H1 (cell line): Measurements from ENCODE around the gene OSCP1. TPM values are rescaled to one million over a fixed set of nuclear protein-coding genes. Genes with fewer than 3 reads are reported as not detected.

Experiments
- CTCF ChIA-PET: fragments of 300-600 bp; sonication (Branson Sonifier 250); formaldehyde crosslinking; loops from one replicate; lab custom pipeline; 2021; ENCODE audit not compliant: partially characterized antibody; lab: Charles Lee
- POLR2A ChIA-PET: fragments of 300-600 bp; sonication (Branson Sonifier 250); formaldehyde crosslinking; loops from one replicate; lab custom pipeline; 2021; ENCODE audit warnings: inconsistent platforms; ENCODE audit not compliant: partially characterized antibody; lab: Charles Lee
- DNase-seq, 2 experiments: peaks; one replicate each; pipeline versions ENCODE4 v3.0.0 to v3.0.0-alpha.2; 2010 to 2022; ENCODE audit warnings: low spot score in 2 of 2, low read depth in 1 of 2, mixed read lengths in 1 of 2
- FAIRE-seq: peaks from 2 replicates; lab custom pipeline; 2011; peaks lifted over from hg19 to GRCh38; lab: Jason Lieb, UNC
- H2AFZ ChIP-seq: 2 replicates; pipeline ENCODE4 v1.8.1; 2012; ENCODE audit warnings: low read length, inconsistent platforms
- H2AK5ac ChIP-seq: 2 replicates; pipeline ENCODE4 v1.6.1; 2013; ENCODE audit warnings: low read depth, low read length
- H2BK120ac ChIP-seq: replicated peaks from 2 replicates; pipeline ENCODE3; 2013; ENCODE audit warnings: low read depth, low read length, inconsistent platforms
- H2BK12ac ChIP-seq: 2 replicates; pipeline ENCODE4 v1.6.1; 2013; ENCODE audit warnings: low read depth, low read length
- H2BK15ac ChIP-seq: 2 replicates; pipeline ENCODE4 v1.6.1; 2013; ENCODE audit warnings: low read length
- H2BK20ac ChIP-seq: 2 replicates; pipeline ENCODE4 v1.6.1; 2013; ENCODE audit warnings: low read length
- H2BK5ac ChIP-seq: 2 replicates; pipeline ENCODE4 v1.6.1; 2013; ENCODE audit warnings: low read depth, low read length
- H3K14ac ChIP-seq: 2 replicates; pipeline ENCODE4 v1.6.1; 2013; ENCODE audit warnings: inconsistent platforms; ENCODE audit not compliant: insufficient read length
- H3K18ac ChIP-seq: 2 replicates; pipeline ENCODE4 v1.6.1; 2013; ENCODE audit warnings: low read length; ENCODE audit errors: extremely low read depth
- H3K23ac ChIP-seq: 2 replicates; pipeline ENCODE4 v1.6.1; 2013; ENCODE audit warnings: inconsistent platforms; ENCODE audit not compliant: insufficient read length
- H3K23me2 ChIP-seq: 2 replicates; pipeline ENCODE4 v1.6.1; 2013; ENCODE audit warnings: low read depth, low read length
- H3K27ac ChIP-seq: 2 replicates; pipeline ENCODE4 v1.6.1; 2011; ENCODE audit warnings: low read depth, low read length, inconsistent platforms
- H3K27me3 ChIP-seq, 4 experiments: replicated peaks in 1 of 4; 1 replicate in 1 of 4; 2 replicates in 3 of 4; pipeline versions ENCODE4 v1.6.1 to v1.8.1; 2011 to 2013; ENCODE audit warnings: low read length in 3 of 4, mild to moderate bottlenecking in 3 of 4, inconsistent platforms in 2 of 4, mixed read lengths in 2 of 4, moderate library complexity in 1 of 4; ENCODE audit not compliant: control insufficient read depth in 3 of 4, insufficient read depth in 3 of 4; ENCODE audit errors: extremely low read depth in 1 of 4
- H3K36me3 ChIP-seq, 4 experiments: 2 replicates each; pipeline versions ENCODE4 v1.6.1 to v1.8.1; 2011 to 2013; ENCODE audit warnings: mild to moderate bottlenecking in 4 of 4, low read length in 3 of 4, moderate library complexity in 2 of 4, control low read depth in 1 of 4, inconsistent platforms in 1 of 4; ENCODE audit not compliant: insufficient read depth in 4 of 4, control insufficient read depth in 2 of 4
- H3K4ac ChIP-seq: replicated peaks from 2 replicates; pipeline ENCODE3; 2013; ENCODE audit warnings: low read length, low read depth, mixed read lengths, inconsistent platforms; ENCODE audit not compliant: insufficient read length
- H3K4me1 ChIP-seq, 4 experiments: replicated peaks in 1 of 4; 1 replicate in 1 of 4; 2 replicates in 3 of 4; pipeline versions ENCODE4 v1.6.1 to v1.8.1; 2011 to 2013; ENCODE audit warnings: low read length in 3 of 4, inconsistent platforms in 2 of 4, mixed read lengths in 1 of 4; ENCODE audit not compliant: insufficient read depth in 4 of 4, control insufficient read depth in 3 of 4
- H3K4me2 ChIP-seq, 2 experiments: 2 replicates each; pipeline versions ENCODE4 v1.6.1 to v1.8.1; 2011 to 2013; ENCODE audit warnings: low read depth in 2 of 2, low read length in 2 of 2, control low read depth in 1 of 2, inconsistent platforms in 1 of 2, mild to moderate bottlenecking in 1 of 2; ENCODE audit not compliant: insufficient read depth in 1 of 2
- H3K4me3 ChIP-seq, 4 experiments: fragments of 200-600, 300-600 bp in 1 of 4; sonication (generic), shearing (Covaris generic), sonication (Bioruptor Twin) in 1 of 4; 2 replicates each; pipeline versions ENCODE4 v1.5.1 to v1.8.1; 2011 to 2016; ENCODE audit warnings: low read length in 4 of 4, low read depth in 3 of 4, control low read depth in 2 of 4, inconsistent platforms in 2 of 4, mild to moderate bottlenecking in 2 of 4, mixed read lengths in 1 of 4, moderate library complexity in 1 of 4; ENCODE audit not compliant: insufficient read depth in 2 of 4; ENCODE audit errors: extremely low read depth in 1 of 4
- H3K56ac ChIP-seq: replicated peaks from 2 replicates; pipeline ENCODE3; 2013; ENCODE audit warnings: low read depth, mild to moderate bottlenecking, mixed read lengths, low read length, inconsistent platforms; ENCODE audit not compliant: insufficient read length
- H3K79me1 ChIP-seq: 2 replicates; pipeline ENCODE4 v1.6.1; 2013; ENCODE audit warnings: low read depth, low read length, control low read depth
- H3K79me2 ChIP-seq, 2 experiments: 2 replicates each; pipeline versions ENCODE4 v1.6.1 to v1.8.1; 2012 to 2013; ENCODE audit warnings: low read length in 2 of 2, mild to moderate bottlenecking in 2 of 2, inconsistent platforms in 1 of 2; ENCODE audit not compliant: insufficient read depth in 2 of 2, control insufficient read depth in 1 of 2
- H3K9ac ChIP-seq, 4 experiments: replicated peaks in 1 of 4; 1 replicate in 1 of 4; 2 replicates in 3 of 4; pipeline versions ENCODE4 v1.6.1 to v1.8.1; 2011 to 2013; ENCODE audit warnings: low read depth in 3 of 4, low read length in 3 of 4, control low read depth in 2 of 4, mild to moderate bottlenecking in 2 of 4, moderate library complexity in 2 of 4, inconsistent platforms in 1 of 4; ENCODE audit errors: extremely low read depth in 1 of 4
- H3K9me3 ChIP-seq, 2 experiments: 2 replicates each; pipeline versions ENCODE4 v1.6.1 to v1.8.1; 2012 to 2013; ENCODE audit warnings: mild to moderate bottlenecking in 2 of 2, moderate library complexity in 2 of 2, control low read depth in 1 of 2, inconsistent platforms in 1 of 2, low read depth in 1 of 2, low read length in 1 of 2, mixed read lengths in 1 of 2; ENCODE audit not compliant: insufficient read depth in 2 of 2
- H4K20me1 ChIP-seq, 2 experiments: replicated peaks in 1 of 2; 2 replicates each; pipeline versions ENCODE3 to v1.8.1; 2011 to 2013; ENCODE audit warnings: inconsistent platforms in 2 of 2, low read length in 2 of 2, mild to moderate bottlenecking in 1 of 2; ENCODE audit not compliant: insufficient read depth in 2 of 2, control insufficient read depth in 1 of 2
- H4K5ac ChIP-seq: 2 replicates; pipeline ENCODE4 v1.6.1; 2013; ENCODE audit warnings: low read length, low read depth, mixed read lengths, inconsistent platforms; ENCODE audit not compliant: insufficient read length
- H4K8ac ChIP-seq: 2 replicates; pipeline ENCODE4 v1.8.0; 2013; ENCODE audit warnings: mild to moderate bottlenecking, moderate library complexity, low read length, inconsistent platforms; ENCODE audit not compliant: insufficient read depth; ENCODE audit errors: extremely low read depth
- H4K91ac ChIP-seq: replicated peaks from 2 replicates; pipeline ENCODE3; 2013; ENCODE audit warnings: low read length, mixed read lengths, inconsistent platforms; ENCODE audit not compliant: insufficient read length
- CHD2 ChIP-seq: IDR thresholded peaks from 2 replicates; pipeline ENCODE4 v1.6.1; 2012; ENCODE audit warnings: low read length, improper control_type of control experiment
- CREB1 ChIP-seq: IDR thresholded peaks from 2 replicates; pipeline ENCODE4 v1.6.1; 2012; ENCODE audit warnings: inconsistent platforms
- HDAC2 ChIP-seq, 2 experiments: fragments of 300-600 bp in 1 of 2; sonication (generic) in 1 of 2; IDR thresholded peaks; 2 replicates each; pipeline ENCODE4 v1.6.1; 2011 to 2012; ENCODE audit warnings: low read depth in 2 of 2, low read length in 2 of 2, mild to moderate bottlenecking in 2 of 2, moderate library complexity in 2 of 2, borderline replicate concordance in 1 of 2, inconsistent platforms in 1 of 2
- POLR2A ChIP-seq, 2 experiments: IDR thresholded peaks; 1 replicate in 1 of 2; 2 replicates in 1 of 2; pipeline ENCODE4 v1.6.1; 2011; ENCODE audit warnings: low read depth in 2 of 2, low read length in 2 of 2, mild to moderate bottlenecking in 2 of 2; ENCODE audit errors: control extremely low read depth in 1 of 2
- WGBS, 2 experiments: shearing (Covaris generic) in 1 of 2; methylation state at CpG; one replicate each; pipeline versions ENCODE4 v1.1.6 to v1.1.7; 2013 to 2015; ENCODE audit warnings: low lambda C conversion rate in 2 of 2, mixed read lengths in 2 of 2, inconsistent platforms in 1 of 2, low coverage in 1 of 2, missing lambda C conversion rate in 1 of 2; ENCODE audit not compliant: insufficient replicate concordance in 2 of 2, insufficient coverage in 1 of 2, insufficient read length in 1 of 2; ENCODE audit errors: extremely low coverage in 1 of 2, missing lambda C conversion rate in 1 of 2; 5-methylcytosine and 5-hydroxymethylcytosine counted together
- polyA plus RNA-seq, 7 experiments: library from polyadenylated mRNA; depleted of rRNA in 3 of 7; stranded (reverse) in 5 of 7; unstranded in 2 of 7; fragments of >200 nt in 5 of 7; fragments of 200-250 nt in 2 of 7; gene quantifications; 1 replicate in 5 of 7; 2 replicates in 1 of 7; 4 replicates in 1 of 7; pipeline versions ENCODE4 v1.2.1 to v1.2.3, GENCODE V29; 2011 to 2013; ENCODE audit warnings: missing spikeins in 2 of 7, mixed read lengths in 2 of 7
- total RNA-seq: library from RNA; stranded (reverse); fragmentation: NEBNext Ultra II Directional; extraction: Animal tissue kit (Norgen Biotek cat#: 25700); gene quantifications from 2 replicates; pipeline ENCODE4 v1.2.1, GENCODE V29; 2021

Gene OSCP1
- total and polyA plus RNA-seq, 2 of the 8 experiments (the other 6 are each of a cell fraction or from before 2014, with no cell fraction given), result 1.8 to 3.3 TPM

DNA sequence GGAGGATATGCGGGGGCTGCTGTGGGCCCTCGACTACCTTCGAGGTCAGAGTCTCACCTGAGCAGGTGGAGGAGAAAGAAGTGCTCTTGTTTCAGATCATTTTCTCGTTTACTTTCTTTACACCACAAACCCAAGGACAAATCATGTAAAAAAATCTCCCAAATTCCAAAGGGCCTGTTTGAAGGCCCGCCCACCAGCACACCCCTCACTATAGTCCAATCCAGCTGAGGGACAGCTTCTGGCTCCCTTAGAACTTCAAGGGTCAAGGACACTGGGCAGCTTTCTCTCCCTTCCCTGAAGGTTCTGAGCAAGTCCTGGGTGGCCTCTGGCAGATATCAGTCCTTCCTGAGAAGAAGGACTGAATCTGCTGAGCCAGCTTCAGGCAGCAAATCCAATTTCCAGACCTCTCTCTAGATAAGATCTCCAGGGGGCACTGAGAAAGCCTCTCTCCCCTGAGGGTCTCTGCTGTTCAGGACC is 70.1 kb downstream of the OSCP1 start:
- Histone ChIP-seq H2AK5ac (no peak overlapping the region), H4K8ac (no peak overlapping the region; the same call in 1 of the 2 replicates), H4K20me1 (peaks cover 2 to 19% of the 10 kb centered on the region in 2 experiments), H2BK20ac (no peak overlapping the region), H3K4me2 (no peak overlapping the region), H4K91ac (no peak overlapping the region), H3K14ac (no peak overlapping the region), H2BK5ac (no peak overlapping the region), H3K36me3 (no peaks in the 10 kb centered on the region), H2BK120ac (no peak overlapping the region), H3K9ac (no peak overlapping the region; a peak in 1 of 7 replicates), H3K56ac (no peak overlapping the region), H3K79me1 (peaks cover 14% of the 10 kb centered on the region), H3K79me2 (peaks cover 6 to 81% of the 10 kb centered on the region in 2 experiments), H3K4me3 (no peak overlapping the region), H4K5ac (no peak overlapping the region), H3K4me1 (peaks cover 0 to 4% (median 1%) of the 10 kb centered on the region in 4 experiments; a peak in 3 of 7 replicates), H2AFZ (no peak overlapping the region), H3K18ac (no peak overlapping the region), H3K23me2 (peaks cover 2% of the 10 kb centered on the region; the same call in 1 of the 2 replicates), H2BK12ac (no peak overlapping the region), H3K23ac (no peak overlapping the region), H3K4ac (no peak overlapping the region), H3K27ac (no peak overlapping the region), H3K9me3 (no peaks in the 10 kb centered on the region), H3K27me3 (no peaks in the 10 kb centered on the region), H2BK15ac (no peak overlapping the region)
- CTCF ChIA-PET, result interaction anchor here (1.0 to 9.8 kb wide), 5 partner anchors 10 to 245 kb away, joined by 3 to 90 read pairs (median 4); no protein-coding TSS in a partner anchor
- FAIRE-seq (no peak), DNase-seq (no peak)
- POLR2A ChIA-PET, result interaction anchor here (2.4 kb wide), 1 partner anchor 12 kb away, joined by 7 read pairs; no protein-coding TSS in a partner anchor
- TF ChIP-seq CREB1 (no peak), POLR2A (IDR thresholded peaks at IDR 0.05; ENCODE audit: control extremely low read depth in 1 of 2, low read depth in 2 of 2, low read length in 2 of 2) (no peak), CHD2 (no peak), HDAC2 (IDR thresholded peaks at IDR 0.05; ENCODE audit: borderline replicate concordance in 1 of 2, low read depth in 2 of 2, low read length in 2 of 2) (no peak)
- 88% methylated on average over 5 of the region's 5 CpGs; no CpG with 5 or more reads in 1 of the 2 experiments for WGBS, 2 experiments
